Hippocampal formation (tissue), 2 donors: ENCODE measurements around the gene GAB1.

Experiments used
- DNase-seq, 2 donors: peaks; one replicate each; lab custom pipeline; 2025; lab: John Stamatoyannopoulos, UW

Gene GAB1

GRCh38 chr4:143489106-143489505, 152.4 kb downstream of the GAB1 start:
- DNase-seq: no peak

GRCh38 chr4:143498021-143498420, 161.3 kb downstream of the GAB1 start:
- DNase-seq: no peak

GRCh38 chr4:143502231-143502630, 165.6 kb downstream of the GAB1 start:
- DNase-seq: no peak

- DNase-seq: no peak
These were observed 169.4 kb downstream of the GAB1 start for GRCh38 chr4:143506031-143506430.

GRCh38 chr4:143511906-143512305, 175.2 kb downstream of the GAB1 start:
- DNase-seq: no peak

- no peak for DNase-seq
These were observed 176.3 kb downstream of the GAB1 start for GRCh38 chr4:143512978-143513313.

- peak; percentile 92 to 95 for DNase-seq
These were observed 176.9 kb downstream of the GAB1 start, which contains the start of gene SMARCA5 for GRCh38 chr4:143513314-143514168. TSS of gene SMARCA5 (plus strand) at chr4:143513702. CDS start at chr4:143513925, 223 bp downstream.

GRCh38 chr4:143514169-143514495, 177.5 kb downstream of the GAB1 start:
- DNase-seq: no peak

- peak; percentile 29 to 33 for DNase-seq
These were observed 177.8 kb downstream of the GAB1 start for GRCh38 chr4:143514497-143514896.

- no peak for DNase-seq
These were observed 178.2 kb downstream of the GAB1 start for GRCh38 chr4:143514901-143515300.

- DNase-seq: no peak
These were observed 179.2 kb downstream of the GAB1 start for GRCh38 chr4:143515905-143516304.

GRCh38 chr4:143517764-143518163, 181.1 kb downstream of the GAB1 start:
- no peak for DNase-seq
